ENCODE measurements around the gene KIFC3.
A peak's percentile ranks its signal among the peaks of the same experiment; 100 is the strongest.

The KIFC3 gene

GRCh38 chr16:57808589-57809228, 6.4 kb upstream of the KIFC3 start:
- no peak overlapping the region for H3K27ac ChIP-seq (ENCODE audit: low read length)
- no peaks in the 10 kb centered on the region for H3K9me3 ChIP-seq (ENCODE audit: control insufficient read depth in 1 of 2, low read length in 2 of 2)
- H3K4me1 ChIP-seq (ENCODE audit: control insufficient read depth in 1 of 2, insufficient read depth in 2 of 2, low read length in 2 of 2), result peaks cover 0 to 20% of the 10 kb centered on the region in 2 donors
- H3K27me3 ChIP-seq (ENCODE audit: low read depth, low read length), result no peaks in the 10 kb centered on the region
- peak overlapping the region; percentile 3 to 40 for H3K4me3 ChIP-seq (ENCODE audit: low read depth in 1 of 2, low read length in 2 of 2)
- H3K36me3 ChIP-seq (ENCODE audit: control insufficient read depth in 1 of 2, insufficient read depth in 2 of 2, low read length in 2 of 2), result no peaks in the 10 kb centered on the region

GRCh38 chr16:57807968-57808528, 5.8 kb upstream of the KIFC3 start:
- Histone ChIP-seq H3K36me3 (ENCODE audit: control insufficient read depth in 1 of 2, insufficient read depth in 2 of 2, low read length in 2 of 2) (no peaks in the 10 kb centered on the region), H3K27me3 (ENCODE audit: low read depth, low read length) (no peaks in the 10 kb centered on the region), H3K4me3 (ENCODE audit: low read depth in 1 of 2, low read length in 2 of 2) (peak overlapping the region; percentile 3 to 40), H3K9me3 (ENCODE audit: control insufficient read depth in 1 of 2, low read length in 2 of 2) (no peaks in the 10 kb centered on the region), H3K27ac (ENCODE audit: low read length) (no peak overlapping the region), H3K4me1 (ENCODE audit: control insufficient read depth in 1 of 2, insufficient read depth in 2 of 2, low read length in 2 of 2) (peaks cover 0 to 27% of the 10 kb centered on the region in 2 donors)

GRCh38 chr16:57807252-57807967, 5.1 kb upstream of the KIFC3 start:
- Histone ChIP-seq H3K4me3 (ENCODE audit: low read depth in 1 of 2, low read length in 2 of 2) (peak overlapping the region in 1 of 2 donors; percentile 40), H3K36me3 (ENCODE audit: control insufficient read depth in 1 of 2, insufficient read depth in 2 of 2, low read length in 2 of 2) (no peaks in the 10 kb centered on the region), H3K9me3 (ENCODE audit: control insufficient read depth in 1 of 2, low read length in 2 of 2) (no peaks in the 10 kb centered on the region), H3K27me3 (ENCODE audit: low read depth, low read length) (no peaks in the 10 kb centered on the region), H3K4me1 (ENCODE audit: control insufficient read depth in 1 of 2, insufficient read depth in 2 of 2, low read length in 2 of 2) (peaks cover 0 to 33% of the 10 kb centered on the region in 2 donors), H3K27ac (ENCODE audit: low read length) (no peak overlapping the region)

- Histone ChIP-seq H3K36me3 (ENCODE audit: control insufficient read depth in 1 of 2, insufficient read depth in 2 of 2, low read length in 2 of 2) (no peaks in the 10 kb centered on the region), H3K4me1 (ENCODE audit: control insufficient read depth in 1 of 2, insufficient read depth in 2 of 2, low read length in 2 of 2) (peaks cover 14 to 45% of the 10 kb centered on the region in 2 donors), H3K27me3 (ENCODE audit: low read depth, low read length) (no peaks in the 10 kb centered on the region), H3K27ac (ENCODE audit: low read length) (no peak overlapping the region), H3K9me3 (ENCODE audit: control insufficient read depth in 1 of 2, low read length in 2 of 2) (no peaks in the 10 kb centered on the region), H3K4me3 (ENCODE audit: low read depth in 1 of 2, low read length in 2 of 2) (no peak overlapping the region)
Observed at GRCh38 chr16:57805176-57805575, 2.9 kb upstream of the KIFC3 start.

GRCh38 chr16:57804111-57804837, 2.0 kb upstream of the KIFC3 start:
- Histone ChIP-seq H3K9me3 (ENCODE audit: control insufficient read depth in 1 of 2, low read length in 2 of 2) (no peaks in the 10 kb centered on the region), H3K27me3 (ENCODE audit: low read depth, low read length) (no peaks in the 10 kb centered on the region), H3K4me1 (ENCODE audit: control insufficient read depth in 1 of 2, insufficient read depth in 2 of 2, low read length in 2 of 2) (peaks cover 18 to 50% of the 10 kb centered on the region in 2 donors), H3K4me3 (ENCODE audit: low read depth in 1 of 2, low read length in 2 of 2) (no peak overlapping the region), H3K27ac (ENCODE audit: low read length) (no peak overlapping the region), H3K36me3 (ENCODE audit: control insufficient read depth in 1 of 2, insufficient read depth in 2 of 2, low read length in 2 of 2) (no peaks in the 10 kb centered on the region)

- H3K9me3 ChIP-seq (ENCODE audit: control insufficient read depth in 1 of 2, low read length in 2 of 2), result no peaks in the 10 kb centered on the region
- no peaks in the 10 kb centered on the region for H3K27me3 ChIP-seq (ENCODE audit: low read depth, low read length)
- peak overlapping the region in 1 of 2 donors; percentile 54 for H3K4me3 ChIP-seq (ENCODE audit: low read depth in 1 of 2, low read length in 2 of 2)
- no peaks in the 10 kb centered on the region for H3K36me3 ChIP-seq (ENCODE audit: control insufficient read depth in 1 of 2, insufficient read depth in 2 of 2, low read length in 2 of 2)
- peak overlapping the region; percentile 23 for H3K27ac ChIP-seq (ENCODE audit: low read length)
- peaks cover 18 to 47% of the 10 kb centered on the region in 2 donors for H3K4me1 ChIP-seq (ENCODE audit: control insufficient read depth in 1 of 2, insufficient read depth in 2 of 2, low read length in 2 of 2)
Observed at GRCh38 chr16:57803134-57803990, 1.1 kb upstream of the KIFC3 start.

DNA sequence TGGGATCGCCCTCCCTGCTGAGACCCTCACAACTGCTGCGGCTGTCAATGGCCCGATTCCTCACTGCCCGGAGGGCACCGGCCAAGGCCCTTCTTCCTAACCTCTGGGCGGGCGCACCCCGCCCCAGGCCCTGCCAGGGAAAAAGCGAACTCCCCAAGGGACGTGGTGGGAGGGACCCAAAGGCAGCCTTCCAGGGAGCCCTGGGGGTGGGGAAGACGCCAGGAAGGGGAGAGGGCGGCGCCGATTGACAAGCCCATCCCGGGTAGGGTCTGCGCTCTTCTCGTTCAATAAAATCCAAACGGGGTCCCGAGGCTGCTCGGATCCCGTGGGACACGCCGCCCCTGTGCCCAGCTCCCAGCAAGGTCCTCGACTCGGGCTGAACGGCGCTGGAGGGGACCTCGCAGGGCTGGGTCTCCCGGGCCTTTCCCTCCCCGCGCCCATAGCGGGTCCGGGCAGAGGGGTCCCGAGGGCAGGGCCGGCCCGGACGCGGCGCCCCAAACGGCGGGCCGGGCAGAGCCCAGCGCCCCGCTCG, 416 bp downstream of the KIFC3 start:
- Histone ChIP-seq H3K4me3 (ENCODE audit: low read depth in 1 of 2, low read length in 2 of 2) (peak overlapping the region; percentile 70 to 75), H3K27ac (ENCODE audit: low read length) (peak overlapping the region; percentile 67), H3K9me3 (ENCODE audit: control insufficient read depth in 1 of 2, low read length in 2 of 2) (no peaks in the 10 kb centered on the region), H3K27me3 (ENCODE audit: low read depth, low read length) (no peaks in the 10 kb centered on the region), H3K4me1 (ENCODE audit: control insufficient read depth in 1 of 2, insufficient read depth in 2 of 2, low read length in 2 of 2) (peaks cover 18 to 42% of the 10 kb centered on the region in 2 donors), H3K36me3 (ENCODE audit: control insufficient read depth in 1 of 2, insufficient read depth in 2 of 2, low read length in 2 of 2) (peaks cover 0 to 6% of the 10 kb centered on the region in 2 donors)

DNA sequence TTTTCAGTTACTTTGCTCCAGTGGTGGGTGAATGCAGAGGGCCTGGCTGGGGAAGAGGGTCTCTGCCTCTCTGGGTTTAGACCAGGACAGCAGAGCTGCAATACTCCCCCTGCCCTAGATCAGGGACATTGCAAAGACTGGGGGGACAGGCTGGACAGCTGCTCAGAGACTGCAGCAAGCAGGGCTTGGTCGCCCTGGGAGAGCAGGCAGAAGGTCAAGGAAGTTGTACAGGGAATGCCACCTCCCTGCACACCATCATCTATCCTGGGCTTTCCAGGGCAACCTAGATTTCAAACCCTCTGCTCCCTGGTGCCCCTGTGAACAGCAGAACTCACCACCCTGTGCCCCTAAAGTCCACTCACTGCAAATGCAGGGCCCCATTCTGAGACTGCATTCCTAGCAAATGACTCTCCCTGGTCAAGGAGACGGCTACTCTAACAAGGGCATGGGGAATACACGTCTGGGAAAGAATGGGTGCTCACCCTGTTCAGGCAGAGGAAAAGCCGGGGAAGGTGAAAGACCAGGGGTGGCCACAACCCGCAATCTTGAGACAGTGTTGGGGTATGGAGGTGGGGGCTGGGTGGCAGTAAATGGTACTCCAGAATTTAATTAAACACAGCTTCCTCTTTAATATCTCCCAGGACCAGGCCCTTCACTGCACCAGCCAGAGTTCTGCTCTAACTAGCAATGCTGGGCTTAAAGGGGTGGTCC, 1.0 kb downstream of the KIFC3 start:
- peaks cover 18 to 42% of the 10 kb centered on the region in 2 donors for H3K4me1 ChIP-seq (ENCODE audit: control insufficient read depth in 1 of 2, insufficient read depth in 2 of 2, low read length in 2 of 2)
- peak overlapping the region; percentile 67 for H3K27ac ChIP-seq (ENCODE audit: low read length)
- peaks cover 0 to 9% of the 10 kb centered on the region in 2 donors for H3K36me3 ChIP-seq (ENCODE audit: control insufficient read depth in 1 of 2, insufficient read depth in 2 of 2, low read length in 2 of 2)
- H3K27me3 ChIP-seq (ENCODE audit: low read depth, low read length), result no peaks in the 10 kb centered on the region
- no peaks in the 10 kb centered on the region for H3K9me3 ChIP-seq (ENCODE audit: control insufficient read depth in 1 of 2, low read length in 2 of 2)
- peak overlapping the region; percentile 70 to 75 for H3K4me3 ChIP-seq (ENCODE audit: low read depth in 1 of 2, low read length in 2 of 2)

GRCh38 chr16:57800200-57801097, 1.8 kb downstream of the KIFC3 start:
- Histone ChIP-seq H3K27ac (ENCODE audit: low read length) (no peak overlapping the region), H3K4me1 (ENCODE audit: control insufficient read depth in 1 of 2, insufficient read depth in 2 of 2, low read length in 2 of 2) (peaks cover 18 to 42% of the 10 kb centered on the region in 2 donors), H3K27me3 (ENCODE audit: low read depth, low read length) (no peaks in the 10 kb centered on the region), H3K4me3 (ENCODE audit: low read depth in 1 of 2, low read length in 2 of 2) (peak overlapping the region; percentile 70 to 75), H3K36me3 (ENCODE audit: control insufficient read depth in 1 of 2, insufficient read depth in 2 of 2, low read length in 2 of 2) (peaks cover 0 to 12% of the 10 kb centered on the region in 2 donors), H3K9me3 (ENCODE audit: control insufficient read depth in 1 of 2, low read length in 2 of 2) (no peaks in the 10 kb centered on the region)

Measured in muscle layer of duodenum (tissue), 2 donors.